ENCODE data around the gene TGFB2. TPM values are rescaled to one million over a fixed set of nuclear protein-coding genes. Genes with fewer than 3 reads are reported as not detected.

The TGFB2 gene
- total RNA-seq, 2 donors from 2014 or later = 0.27 to 4.6 TPM

GRCh38 chr1:218353656-218354055, 8.5 kb downstream of the TGFB2 start:
- no peaks in the 10 kb centered on the region for H3K36me3 ChIP-seq
- H3K27me3 ChIP-seq = no peaks in the 10 kb centered on the region
- no peak for DNase-seq
- intact Hi-C loops (cut with DNase I) = no loop called here
- no peaks in the 10 kb centered on the region for H3K4me1 ChIP-seq
- no peak overlapping the region for H3K4me3 ChIP-seq
- H3K9ac ChIP-seq (ENCODE audit: low read depth in 2 of 2, low read length in 2 of 2) = no peak overlapping the region
- no peaks in the 10 kb centered on the region for H3K9me3 ChIP-seq
- TF ChIP-seq CTCF (IDR thresholded peaks at IDR 0.05) = no peak
- no peak overlapping the region for H3K27ac ChIP-seq

- no peak for DNase-seq
- Histone ChIP-seq H3K36me3 (no peaks in the 10 kb centered on the region), H3K4me1 (no peaks in the 10 kb centered on the region), H3K27me3 (no peaks in the 10 kb centered on the region), H3K27ac (no peak overlapping the region), H3K9me3 (no peaks in the 10 kb centered on the region), H3K9ac (ENCODE audit: low read depth in 2 of 2, low read length in 2 of 2) (no peak overlapping the region), H3K4me3 (no peak overlapping the region)
- no peak for TF ChIP-seq CTCF (IDR thresholded peaks at IDR 0.05)
- intact Hi-C loops (cut with DNase I) = no loop called here
Observed at GRCh38 chr1:218355278-218355677, 10.1 kb downstream of the TGFB2 start.

- no peak overlapping the region for H3K27ac ChIP-seq
- H3K9me3 ChIP-seq = no peaks in the 10 kb centered on the region
- no peaks in the 10 kb centered on the region for H3K27me3 ChIP-seq
- H3K9ac ChIP-seq (ENCODE audit: low read depth in 2 of 2, low read length in 2 of 2) = no peak overlapping the region
- no peak for DNase-seq
- intact Hi-C loops (cut with DNase I) = no loop called here
- H3K4me1 ChIP-seq = no peaks in the 10 kb centered on the region
- TF ChIP-seq CTCF (IDR thresholded peaks at IDR 0.05) = no peak
- no peak overlapping the region for H3K4me3 ChIP-seq
- H3K36me3 ChIP-seq = no peaks in the 10 kb centered on the region
Observed at GRCh38 chr1:218357211-218357892, 12.2 kb downstream of the TGFB2 start.

GRCh38 chr1:218357893-218358232, 12.7 kb downstream of the TGFB2 start:
- Histone ChIP-seq H3K4me1 (no peaks in the 10 kb centered on the region), H3K36me3 (no peaks in the 10 kb centered on the region), H3K9ac (ENCODE audit: low read depth in 2 of 2, low read length in 2 of 2) (no peak overlapping the region), H3K4me3 (no peak overlapping the region), H3K27ac (no peak overlapping the region), H3K9me3 (no peaks in the 10 kb centered on the region), H3K27me3 (no peaks in the 10 kb centered on the region)
- no peak for TF ChIP-seq CTCF (IDR thresholded peaks at IDR 0.05)
- intact Hi-C loops (cut with DNase I) = no loop called here
- no peak for DNase-seq

- intact Hi-C loops (cut with DNase I) = no loop called here
- H3K9ac ChIP-seq (ENCODE audit: low read depth in 2 of 2, low read length in 2 of 2) = no peak overlapping the region
- no peaks in the 10 kb centered on the region for H3K4me1 ChIP-seq
- no peak for TF ChIP-seq CTCF (IDR thresholded peaks at IDR 0.05)
- H3K9me3 ChIP-seq = no peaks in the 10 kb centered on the region
- H3K36me3 ChIP-seq = no peaks in the 10 kb centered on the region
- H3K27ac ChIP-seq = no peak overlapping the region
- no peak for DNase-seq
- H3K27me3 ChIP-seq = no peaks in the 10 kb centered on the region
- H3K4me3 ChIP-seq = no peak overlapping the region
Observed at GRCh38 chr1:218361298-218362065, 16.3 kb downstream of the TGFB2 start.

All from colonic mucosa (tissue), 4 donors.